ENCODE results near the gene STK32C.

- TF ChIP-seq POLR2A (IDR thresholded peaks at IDR 0.05) (no peak), CTCF (IDR thresholded peaks at IDR 0.05) (no peak)
Measured at GRCh38 chr10:132324186-132324585, 16.4 kb upstream of the STK32C start.

All from body of pancreas (tissue), 4 donors.